GM19328 (cell line): ENCODE measurements around the gene VPS45.
"Not testable (repeated sequence)": the region's sequence is repeated elsewhere in the genome, so short reads cannot be mapped to it uniquely, and the experiment has no call there.

Experiments used
- ATAC-seq: cut with Tn5 transposase; IDR thresholded peaks from one replicate; pipeline ENCODE4 v1.9.1; 2021; ENCODE audit warnings: mild to moderate bottlenecking, moderate library complexity; ENCODE audit not compliant: unreplicated experiment

Gene VPS45

GRCh38 chr1:150127464-150127863 is 59.9 kb downstream of the VPS45 start:
- ATAC-seq, result no peak

DNA sequence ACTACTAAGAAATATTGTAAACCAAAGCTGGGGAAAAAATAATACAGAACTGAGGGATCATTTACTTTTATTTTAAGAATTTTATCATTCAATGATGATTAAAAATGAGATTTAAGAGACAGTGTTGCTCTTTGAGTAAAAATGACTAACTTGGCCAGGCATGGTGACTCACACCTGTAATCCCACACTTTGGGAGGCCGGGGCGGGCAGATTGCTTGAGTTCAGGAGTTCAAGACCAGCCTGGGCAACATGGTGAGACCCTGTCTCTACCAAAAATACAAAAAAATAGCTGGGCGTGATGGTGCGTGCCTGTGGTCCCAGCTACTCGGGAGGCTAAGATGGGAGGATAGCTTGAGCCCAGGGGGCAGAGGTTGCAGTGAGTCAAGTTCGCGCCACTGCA is 60.3 kb downstream of the VPS45 start:
- no peak for ATAC-seq

DNA sequence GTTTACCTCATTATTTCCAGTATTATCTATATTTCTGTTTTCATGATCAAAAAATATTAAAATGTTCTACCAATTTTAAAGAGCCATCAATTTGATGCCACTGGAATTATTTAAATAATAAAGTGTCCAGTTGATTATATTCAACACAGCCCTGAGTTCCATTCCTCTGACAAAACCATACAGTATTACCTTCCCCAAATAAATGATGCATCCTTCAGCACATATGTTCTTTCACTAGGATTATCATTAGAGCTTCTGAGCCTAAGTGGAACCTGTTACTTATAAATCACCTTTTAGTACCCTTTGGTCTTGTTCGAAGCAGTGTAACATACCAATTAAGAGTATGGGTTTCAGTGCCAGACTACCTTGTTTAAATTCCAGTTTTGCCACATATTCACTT is 64.8 kb downstream of the VPS45 start:
- ATAC-seq, result no peak

DNA sequence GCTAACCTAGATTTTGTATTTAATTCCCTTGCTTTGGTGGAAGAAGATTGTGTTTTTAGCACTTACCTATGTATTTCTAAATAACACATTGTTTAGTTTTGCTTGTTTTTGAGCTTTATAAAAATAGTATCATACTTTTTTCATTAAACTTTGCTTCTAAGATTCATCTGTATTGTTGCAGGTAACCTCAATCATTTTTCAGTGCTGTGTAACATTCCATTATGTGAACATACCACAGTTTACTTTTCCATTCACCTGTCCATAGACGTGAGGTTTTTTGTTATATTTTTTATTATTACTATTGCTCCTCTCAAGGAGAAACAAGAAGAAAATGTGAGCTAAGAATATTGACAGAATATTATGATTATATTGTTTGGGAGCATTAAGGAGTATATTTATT is 67.0 kb downstream of the VPS45 start:
- ATAC-seq, result no peak

GRCh38 chr1:150135400-150135799 is 67.8 kb downstream of the VPS45 start:
- not testable (repeated sequence) for ATAC-seq

DNA sequence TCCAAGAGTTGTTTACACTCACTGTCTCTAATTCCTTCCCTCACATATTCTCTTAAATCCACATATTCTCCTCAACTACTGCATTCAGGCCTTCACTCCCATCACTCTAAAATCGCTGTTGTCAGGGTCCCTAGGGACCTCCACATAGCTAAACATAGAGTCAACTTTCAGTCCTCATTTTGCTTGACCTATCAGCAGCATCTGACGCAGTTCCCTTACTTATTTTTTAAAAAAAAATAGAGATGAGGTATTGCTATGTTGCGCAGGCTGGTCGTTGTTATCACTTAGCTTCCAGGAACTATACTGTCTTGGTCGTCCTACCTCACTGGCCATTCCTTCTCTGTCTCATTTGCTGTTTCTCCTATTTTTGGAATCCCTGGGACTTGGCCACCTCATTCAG is 70.5 kb downstream of the VPS45 start:
- no peak for ATAC-seq

DNA sequence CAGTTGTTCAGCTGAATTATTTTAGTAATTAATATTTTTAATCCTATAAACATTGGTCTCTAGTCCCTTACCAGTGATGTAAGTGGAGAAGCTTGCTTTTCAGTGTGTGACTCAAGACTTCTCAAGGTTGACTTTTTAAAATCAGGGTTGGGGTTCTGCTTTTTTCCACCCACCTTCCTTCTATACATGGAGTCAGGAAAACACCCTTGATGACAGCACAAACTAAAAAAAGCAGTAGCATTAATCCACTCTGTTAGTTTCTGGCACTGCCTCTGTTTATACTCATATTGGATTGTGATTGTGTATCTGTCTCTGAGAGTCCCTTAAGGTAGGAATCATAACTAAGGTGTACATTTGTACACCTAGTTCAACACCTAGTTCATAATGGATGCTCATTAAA is 73.9 kb downstream of the VPS45 start:
- no peak for ATAC-seq

DNA sequence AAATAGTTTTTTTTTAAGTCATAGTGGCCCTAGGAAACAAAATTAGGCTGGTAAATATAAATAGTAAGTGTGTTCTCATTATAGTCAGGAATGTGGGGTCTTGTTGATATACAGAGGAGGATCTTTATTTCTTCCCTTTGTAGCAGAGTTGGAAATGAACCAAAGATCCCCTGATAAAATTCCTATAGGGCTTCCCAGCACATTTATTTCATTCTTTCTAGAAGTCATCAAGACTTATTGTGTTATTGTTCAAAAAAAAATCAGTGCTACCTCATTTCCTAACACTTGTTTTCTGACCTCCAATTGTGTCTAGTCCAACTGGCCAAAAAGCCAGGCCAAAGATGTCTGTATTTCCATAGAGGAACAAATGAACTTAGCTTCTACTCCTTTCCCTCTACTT is 74.5 kb downstream of the VPS45 start:
- no peak for ATAC-seq

GRCh38 chr1:150144606-150145005 is 77.0 kb downstream of the VPS45 start:
- ATAC-seq, result no peak

DNA sequence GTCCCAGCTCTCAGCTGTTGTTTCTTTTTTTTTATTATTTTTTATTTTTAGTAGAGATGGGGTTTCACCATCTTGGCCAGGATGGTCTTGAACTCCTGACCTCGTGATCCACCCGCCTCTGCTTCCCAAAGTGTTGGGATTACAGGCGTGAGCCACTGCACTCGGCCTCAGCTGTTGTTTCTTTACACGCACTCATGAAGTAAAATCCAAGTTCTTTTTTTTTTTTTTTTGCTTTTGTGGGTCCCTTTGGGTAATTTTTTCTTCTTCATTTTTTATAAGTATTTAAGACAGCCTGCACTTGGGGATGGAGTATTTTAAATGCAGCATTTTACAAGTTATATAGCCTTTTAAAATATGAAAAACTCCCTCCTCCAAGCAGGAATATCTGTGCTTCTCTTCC is 78.4 kb downstream of the VPS45 start:
- ATAC-seq, result not testable (repeated sequence)

GRCh38 chr1:150146849-150147542 is 79.4 kb downstream of the VPS45 start:
- ATAC-seq, result no peak

DNA sequence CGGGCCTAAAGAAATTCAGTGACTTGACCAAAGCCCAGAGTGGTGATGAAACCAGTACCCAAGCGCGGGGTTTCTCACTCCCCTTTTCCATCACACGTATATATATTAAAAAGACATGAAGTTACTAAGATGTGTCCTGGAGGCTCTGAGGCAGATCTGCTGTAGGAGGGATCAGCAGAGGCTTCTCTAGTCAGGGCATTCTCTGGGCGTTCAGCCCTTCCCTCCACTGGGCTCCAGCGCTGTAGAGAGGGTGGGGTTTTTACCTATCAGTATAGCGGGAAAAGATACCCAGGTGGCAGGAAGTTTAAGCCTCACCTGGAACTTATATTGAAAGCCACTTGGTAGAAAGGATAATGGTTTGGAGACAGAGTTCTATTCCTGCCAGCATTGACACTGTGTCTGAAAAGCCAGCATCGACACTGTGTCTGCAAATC is 81.3 kb downstream of the VPS45 start:
- ATAC-seq, result no peak

DNA sequence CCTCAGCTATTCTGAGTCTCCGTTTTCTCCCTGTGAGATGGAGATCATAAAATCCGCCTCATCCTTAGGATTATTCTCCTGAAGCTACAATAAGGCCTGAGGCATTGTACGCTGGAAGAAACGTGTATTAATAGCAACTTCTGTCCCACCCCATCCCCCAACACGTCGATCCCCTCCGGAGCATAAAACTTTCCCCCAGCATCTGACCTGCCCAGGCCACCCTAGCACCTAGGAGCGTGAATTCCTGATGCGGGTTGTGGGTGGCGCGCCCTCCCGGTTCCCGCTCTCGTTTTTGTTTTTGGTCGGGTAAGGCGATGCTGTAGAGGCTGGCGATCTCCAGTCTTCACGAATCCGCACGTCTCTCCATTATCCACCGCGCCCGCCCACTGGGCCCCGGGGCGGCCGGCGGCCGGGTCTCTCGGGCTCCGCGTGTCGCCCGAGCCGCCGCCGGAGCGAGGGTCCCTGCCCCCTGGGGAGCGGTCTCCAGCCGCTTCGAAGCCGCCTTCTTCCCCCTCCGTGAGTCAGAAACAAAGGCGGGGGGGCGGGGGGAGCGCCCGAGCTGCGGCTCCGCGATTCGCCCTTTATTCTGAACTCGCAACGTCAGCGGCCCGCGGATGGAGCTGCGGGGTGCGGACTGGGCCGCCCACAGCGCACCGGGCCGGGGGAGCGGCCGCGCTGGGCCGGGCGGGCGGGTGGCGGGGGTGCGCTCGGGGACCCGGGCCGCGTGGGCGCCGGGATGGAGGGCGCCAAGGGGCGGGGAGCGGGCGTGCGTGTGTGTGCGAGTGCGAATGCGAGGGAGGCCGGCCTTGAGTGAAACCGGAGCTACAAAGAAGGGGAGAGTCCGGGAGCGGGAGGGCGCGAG is 81.9 kb downstream of the VPS45 start, which contains the start of gene PLEKHO1:
Gene PLEKHO1, plus strand, starts transcription at position 646 of the 862 bp plus-strand sequence. CDS start 342 bp downstream, outside the sequence.
- peak; percentile 48 for ATAC-seq

GRCh38 chr1:150150133-150151021 is 82.8 kb downstream of the VPS45 start:
- peak; percentile 4 for ATAC-seq

GRCh38 chr1:150151291-150152181 is 84.0 kb downstream of the VPS45 start:
- ATAC-seq, result no peak

GRCh38 chr1:150152182-150152536 is 84.6 kb downstream of the VPS45 start:
- ATAC-seq, result no peak

- ATAC-seq, result no peak
Observed at GRCh38 chr1:150152772-150153456, 85.3 kb downstream of the VPS45 start.

DNA sequence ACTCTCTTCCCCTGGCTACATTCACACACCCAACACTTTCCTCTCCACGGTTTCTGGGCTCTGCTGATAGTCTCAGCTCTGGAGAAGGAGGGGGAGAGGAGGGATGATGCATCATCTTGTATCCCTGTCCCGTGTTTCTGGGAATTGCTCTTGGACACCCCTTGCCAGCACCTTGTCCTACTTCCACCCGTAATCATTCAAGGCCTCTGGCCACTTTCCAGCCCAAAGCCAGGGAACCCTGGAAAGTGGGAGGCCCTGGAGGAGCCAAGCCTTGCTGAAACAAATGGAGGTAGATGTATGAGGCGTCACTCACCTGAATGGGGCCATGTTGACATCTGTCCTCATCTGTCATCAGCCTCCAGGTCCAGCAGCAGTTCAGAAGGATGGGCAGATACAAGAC is 86.6 kb downstream of the VPS45 start:
- no peak for ATAC-seq

DNA sequence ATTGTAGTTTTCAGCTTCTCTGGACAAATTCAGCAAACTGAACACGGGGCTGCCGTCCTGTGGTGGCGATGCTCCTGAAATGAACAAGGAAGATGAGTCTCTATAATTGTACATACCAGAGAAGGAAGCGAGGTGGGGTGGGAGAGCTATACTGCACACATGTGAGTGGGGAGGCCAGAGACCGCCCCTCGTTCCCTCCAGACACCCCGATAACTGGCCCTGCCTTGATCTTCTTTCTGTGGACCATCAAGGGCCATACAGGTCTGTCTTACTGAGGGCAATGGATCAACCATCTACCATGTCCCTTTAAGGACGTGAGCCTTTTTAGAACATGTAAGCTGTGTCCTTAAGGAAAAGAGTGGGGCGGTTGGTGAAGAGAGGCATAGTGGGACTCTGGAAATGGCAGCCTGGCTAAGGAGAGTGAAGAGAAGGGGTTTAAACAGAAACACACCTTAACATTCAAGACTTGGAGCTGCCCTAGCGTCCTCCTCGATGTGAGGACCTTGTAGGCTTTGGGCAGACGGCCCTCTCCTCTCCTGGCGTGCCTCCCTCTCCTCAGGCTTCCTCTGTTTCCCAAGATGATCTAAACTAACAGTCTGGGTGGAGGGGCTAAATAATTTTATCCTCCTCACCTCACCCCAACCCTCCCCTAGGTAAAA is 88.0 kb downstream of the VPS45 start:
- no peak for ATAC-seq
